ENCODE results near the gene PLEKHA8. TPM values are rescaled to one million over a fixed set of nuclear protein-coding genes. Genes with fewer than 3 reads are reported as not detected.

Gene PLEKHA8
- total RNA-seq, 1 experiment from 2014 or later, result 8.4 TPM

DNA sequence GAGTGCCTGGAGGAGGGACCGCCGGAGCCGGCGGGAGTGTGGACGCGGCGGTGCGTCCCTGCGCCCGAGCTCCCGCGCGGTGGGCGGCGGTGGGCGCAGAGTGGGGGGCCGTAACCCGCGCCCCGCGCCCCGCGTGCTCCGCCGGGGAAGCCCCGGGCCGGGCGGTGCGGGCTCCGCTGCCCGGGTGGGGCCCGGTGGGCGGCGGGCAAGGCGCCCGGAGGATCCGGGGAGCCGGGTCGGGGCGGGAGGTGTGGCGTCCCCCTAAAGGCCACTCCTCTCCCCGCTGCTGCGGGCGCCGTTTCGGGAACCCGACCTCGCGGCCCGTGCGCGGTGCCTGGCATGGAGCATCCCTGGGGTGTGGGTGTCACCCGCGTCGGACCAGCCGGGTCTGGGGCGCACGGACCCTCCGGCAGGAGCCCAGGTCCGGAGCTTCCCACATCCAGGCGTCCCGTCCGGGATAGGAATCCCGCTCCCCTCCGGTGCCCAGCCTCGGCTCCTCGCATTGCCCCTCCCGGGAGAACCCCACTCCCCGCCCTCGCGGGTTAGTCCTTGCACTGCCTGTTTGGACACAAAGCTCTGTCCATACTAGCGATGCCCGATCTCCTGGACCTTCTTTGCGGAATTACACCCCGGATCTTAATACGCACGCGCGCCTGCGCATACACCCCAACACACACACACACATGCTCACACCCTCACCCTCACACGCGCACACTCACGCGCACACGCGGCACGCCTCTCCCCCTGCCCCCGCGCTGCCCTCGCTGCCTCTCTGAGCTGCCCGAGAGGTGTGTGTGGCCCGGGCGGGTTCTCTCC, 107.3 kb downstream of the PLEKHA8 start:
- no peaks in the 10 kb centered on the region for H3K9me3 ChIP-seq (ENCODE audit: low read length)
- no peaks in the 10 kb centered on the region for H3F3A ChIP-seq (ENCODE audit: low read length, unreplicated experiment)
- H3K27ac ChIP-seq (ENCODE audit: low read length), result no peak overlapping the region
- no peaks in the 10 kb centered on the region for H4K20me1 ChIP-seq (ENCODE audit: low read length)
- H2AFZ ChIP-seq (ENCODE audit: low read length), result peak overlapping the region; percentile 71
- H3K4me1 ChIP-seq (ENCODE audit: insufficient read depth, low read length), result peaks cover 5% of the 10 kb centered on the region; the same call in 1 of the 2 replicates
- BruUV-seq (replicated peaks), result no TSS peak
- TF ChIP-seq, protein P1, sequence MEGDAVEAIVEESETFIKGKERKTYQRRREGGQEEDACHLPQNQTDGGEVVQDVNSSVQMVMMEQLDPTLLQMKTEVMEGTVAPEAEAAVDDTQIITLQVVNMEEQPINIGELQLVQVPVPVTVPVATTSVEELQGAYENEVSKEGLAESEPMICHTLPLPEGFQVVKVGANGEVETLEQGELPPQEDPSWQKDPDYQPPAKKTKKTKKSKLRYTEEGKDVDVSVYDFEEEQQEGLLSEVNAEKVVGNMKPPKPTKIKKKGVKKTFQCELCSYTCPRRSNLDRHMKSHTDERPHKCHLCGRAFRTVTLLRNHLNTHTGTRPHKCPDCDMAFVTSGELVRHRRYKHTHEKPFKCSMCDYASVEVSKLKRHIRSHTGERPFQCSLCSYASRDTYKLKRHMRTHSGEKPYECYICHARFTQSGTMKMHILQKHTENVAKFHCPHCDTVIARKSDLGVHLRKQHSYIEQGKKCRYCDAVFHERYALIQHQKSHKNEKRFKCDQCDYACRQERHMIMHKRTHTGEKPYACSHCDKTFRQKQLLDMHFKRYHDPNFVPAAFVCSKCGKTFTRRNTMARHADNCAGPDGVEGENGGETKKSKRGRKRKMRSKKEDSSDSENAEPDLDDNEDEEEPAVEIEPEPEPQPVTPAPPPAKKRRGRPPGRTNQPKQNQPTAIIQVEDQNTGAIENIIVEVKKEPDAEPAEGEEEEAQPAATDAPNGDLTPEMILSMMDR (conservative IDR thresholded peaks at IDR 0.05; ENCODE audit: low read depth, low read length), result no peak
- TF ChIP-seq EZH2phosphoT487 (IDR thresholded peaks at IDR 0.05; ENCODE audit: borderline replicate concordance, low read length) (no peak), EZH2 (IDR thresholded peaks at IDR 0.05; ENCODE audit: low read length, unreplicated experiment) (no peak)
- ChIA-PET CTCF (no interaction called here), POLR2A (ENCODE audit: unreplicated experiment) (interaction anchor here (0.5 to 0.7 kb wide), 3 partner anchors 25 to 650 kb away, joined by 3 to 8 read pairs (median 5); no protein-coding TSS in a partner anchor)
- no peaks in the 10 kb centered on the region for H3K36me3 ChIP-seq (ENCODE audit: low read depth, low read length)
- H3K27me3 ChIP-seq (ENCODE audit: low read length), result no peaks in the 10 kb centered on the region
- peak overlapping the region; percentile 27; the same call in 1 of the 2 replicates for H3K9ac ChIP-seq (ENCODE audit: low read length)
- no peaks in the 10 kb centered on the region for H3K9me2 ChIP-seq (replicated peaks; ENCODE audit: low read length)
- intact Hi-C loops (cut with micrococcal nuclease), result no loop called here
- H3K4me2 ChIP-seq (ENCODE audit: low read length), result peak overlapping the region; percentile 80
- ATAC-seq, result peak; percentile 44
- peak; percentile 27 for DNase-seq
- peak overlapping the region; percentile 69 for H3K4me3 ChIP-seq (ENCODE audit: low read length)
- H3K79me2 ChIP-seq (ENCODE audit: low read length), result no peaks in the 10 kb centered on the region

DNA sequence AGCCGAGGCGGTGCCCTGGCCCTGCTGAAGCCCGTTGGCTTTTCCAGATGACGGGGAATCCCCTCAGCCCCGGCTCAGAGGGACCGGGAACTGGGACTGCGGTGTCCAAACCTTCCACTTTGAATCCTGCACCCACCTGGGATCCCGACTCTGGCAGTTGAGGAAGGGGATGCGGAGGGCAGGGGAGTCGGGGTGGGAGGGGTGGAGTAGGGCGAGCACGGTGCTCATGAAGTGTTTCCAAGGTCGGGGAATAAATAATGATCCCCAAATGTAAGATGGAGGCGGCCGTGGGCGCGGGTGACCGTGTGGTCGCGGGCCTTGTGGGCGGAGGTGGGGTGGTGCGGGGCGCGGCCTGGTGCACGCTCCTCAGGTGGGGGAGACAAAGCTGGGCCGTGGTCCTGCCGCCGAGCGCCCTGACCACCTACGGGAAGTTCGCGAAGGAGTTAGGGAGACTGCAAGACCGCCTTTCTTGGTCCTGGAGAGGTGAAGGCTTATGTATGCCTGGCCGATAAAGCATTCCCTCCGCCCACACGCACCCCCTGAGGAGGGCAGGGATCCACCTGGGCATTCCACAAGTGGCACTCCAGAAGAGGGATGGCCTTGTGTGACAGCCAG, 108.0 kb downstream of the PLEKHA8 start:
- H3K9me3 ChIP-seq (ENCODE audit: low read length), result no peaks in the 10 kb centered on the region
- H3K4me1 ChIP-seq (ENCODE audit: insufficient read depth, low read length), result peaks cover 5% of the 10 kb centered on the region; the same call in 1 of the 2 replicates
- ATAC-seq (no peak), DNase-seq (no peak)
- H3K79me2 ChIP-seq (ENCODE audit: low read length), result no peaks in the 10 kb centered on the region
- no peaks in the 10 kb centered on the region for H3F3A ChIP-seq (ENCODE audit: low read length, unreplicated experiment)
- peak overlapping the region; percentile 71 for H2AFZ ChIP-seq (ENCODE audit: low read length)
- no peaks in the 10 kb centered on the region for H4K20me1 ChIP-seq (ENCODE audit: low read length)
- no peaks in the 10 kb centered on the region for H3K36me3 ChIP-seq (ENCODE audit: low read depth, low read length)
- TF ChIP-seq, protein P1 (conservative IDR thresholded peaks at IDR 0.05; ENCODE audit: low read depth, low read length), result no peak
- TF ChIP-seq EZH2 (IDR thresholded peaks at IDR 0.05; ENCODE audit: low read length, unreplicated experiment), result no peak
- TF ChIP-seq EZH2phosphoT487 (IDR thresholded peaks at IDR 0.05; ENCODE audit: borderline replicate concordance, low read length), result no peak
- no TSS peak for BruUV-seq (replicated peaks)
- H3K4me3 ChIP-seq (ENCODE audit: low read length), result peak overlapping the region; percentile 69
- peak overlapping the region; percentile 80 for H3K4me2 ChIP-seq (ENCODE audit: low read length)
- H3K27me3 ChIP-seq (ENCODE audit: low read length), result no peaks in the 10 kb centered on the region
- no peak overlapping the region for H3K27ac ChIP-seq (ENCODE audit: low read length)
- CTCF ChIA-PET, result no interaction called here
- POLR2A ChIA-PET (ENCODE audit: unreplicated experiment), result interaction anchor here (0.5 kb wide), 2 partner anchors 229 to 651 kb away, joined by 5 to 8 read pairs; no protein-coding TSS in a partner anchor
- no peaks in the 10 kb centered on the region for H3K9me2 ChIP-seq (replicated peaks; ENCODE audit: low read length)
- intact Hi-C loops (cut with micrococcal nuclease), result no loop called here
- peak overlapping the region; percentile 26; the same call in 1 of the 2 replicates for H3K9ac ChIP-seq (ENCODE audit: low read length)

Data from PC-3 (cell line).